Lower lobe of right lung (tissue), 2 donors: ENCODE results near the gene BICD1. TPM values are rescaled to one million over a fixed set of nuclear protein-coding genes. Genes with fewer than 3 reads are reported as not detected.

Experiments
- ATAC-seq, 2 donors: fragments of 200-7000 bp; cut with Tn5 transposase; one replicate each; pipeline ENCODE4 v1.9.1; 2020 to 2022; ENCODE audit warnings: mild to moderate bottlenecking in 2 of 2, moderate library complexity in 2 of 2
- DNase-seq: peaks from one replicate; pipeline ENCODE4 v3.0.0-alpha.2; 2020
- H3K27ac ChIP-seq: fragments of 200-600 bp; one replicate; pipeline ENCODE4 v1.8.0; 2022
- H3K27me3 ChIP-seq: fragments of 200-600 bp; one replicate; pipeline ENCODE4 v1.8.0; 2022; ENCODE audit warnings: low read depth
- H3K36me3 ChIP-seq: fragments of 200-600 bp; one replicate; pipeline ENCODE4 v1.8.0; 2022; ENCODE audit warnings: mild to moderate bottlenecking
- H3K4me1 ChIP-seq: fragments of 200-600 bp; one replicate; pipeline ENCODE4 v1.8.0; 2022
- H3K4me3 ChIP-seq: fragments of 200-600 bp; one replicate; pipeline ENCODE4 v1.8.0; 2022; ENCODE audit warnings: mild to moderate bottlenecking
- H3K9me3 ChIP-seq: fragments of 200-600 bp; one replicate; pipeline ENCODE4 v1.8.0; 2022
- CTCF ChIP-seq: fragments of 200-600 bp; IDR thresholded peaks from one replicate; pipeline ENCODE4 v1.8.0; 2022; ENCODE audit warnings: antibody characterized with exemption, mild to moderate bottlenecking
- intact Hi-C: fragments of 100-400 bp; cut with DNase I; formaldehyde crosslinking; loops from one replicate; pipeline ENCODE4 v1.11.0; 2022
- total RNA-seq: library from RNA; stranded (reverse); fragmentation: NEBNext Ultra II Directional; extraction: Animal tissue kit (Norgen Biotek cat#: 25700); gene quantifications from one replicate; pipeline ENCODE4 v1.2.1, GENCODE V29; 2021
- donor health status: DM: no; HTN: yes; CAD: no; lungs with severe emphysema.

The BICD1 gene
- total RNA-seq, 1 donor from 2014 or later, result 11.0 TPM

GRCh38 chr12:32159381-32159780 is 52.7 kb downstream of the BICD1 start:
- Histone ChIP-seq H3K4me1 (no peaks in the 10 kb centered on the region), H3K36me3 (no peaks in the 10 kb centered on the region), H3K9me3 (no peaks in the 10 kb centered on the region), H3K4me3 (no peak overlapping the region), H3K27ac (no peak overlapping the region), H3K27me3 (no peaks in the 10 kb centered on the region)
- no peak for DNase-seq
- intact Hi-C loops, result no loop called here
- ATAC-seq, result no peak
- no peak for TF ChIP-seq CTCF

GRCh38 chr12:32159925-32160324 is 53.3 kb downstream of the BICD1 start:
- no peaks in the 10 kb centered on the region for H3K4me1 ChIP-seq
- H3K36me3 ChIP-seq, result no peaks in the 10 kb centered on the region
- no peak for ATAC-seq
- H3K4me3 ChIP-seq, result no peak overlapping the region
- no peak overlapping the region for H3K27ac ChIP-seq
- DNase-seq, result no peak
- no peaks in the 10 kb centered on the region for H3K9me3 ChIP-seq
- TF ChIP-seq CTCF, result no peak
- intact Hi-C loops, result no loop called here
- no peaks in the 10 kb centered on the region for H3K27me3 ChIP-seq

- no peaks in the 10 kb centered on the region for H3K9me3 ChIP-seq
- H3K36me3 ChIP-seq, result no peaks in the 10 kb centered on the region
- TF ChIP-seq CTCF, result no peak
- H3K27me3 ChIP-seq, result no peaks in the 10 kb centered on the region
- no peak for ATAC-seq
- intact Hi-C loops, result no loop called here
- no peak for DNase-seq
- no peak overlapping the region for H3K27ac ChIP-seq
- no peaks in the 10 kb centered on the region for H3K4me1 ChIP-seq
- no peak overlapping the region for H3K4me3 ChIP-seq
Measured at GRCh38 chr12:32161058-32161457, 54.4 kb downstream of the BICD1 start.

- ATAC-seq (no peak), DNase-seq (no peak)
- H3K4me1 ChIP-seq, result no peaks in the 10 kb centered on the region
- no peak overlapping the region for H3K27ac ChIP-seq
- no peak overlapping the region for H3K4me3 ChIP-seq
- H3K27me3 ChIP-seq, result no peaks in the 10 kb centered on the region
- intact Hi-C loops, result no loop called here
- H3K9me3 ChIP-seq, result no peaks in the 10 kb centered on the region
- H3K36me3 ChIP-seq, result no peaks in the 10 kb centered on the region
- TF ChIP-seq CTCF, result no peak
Measured at GRCh38 chr12:32163596-32163995, 56.9 kb downstream of the BICD1 start.

GRCh38 chr12:32166510-32166909 is 59.9 kb downstream of the BICD1 start:
- Histone ChIP-seq H3K9me3 (no peaks in the 10 kb centered on the region), H3K4me1 (no peaks in the 10 kb centered on the region), H3K27me3 (no peaks in the 10 kb centered on the region), H3K4me3 (no peak overlapping the region), H3K36me3 (no peaks in the 10 kb centered on the region), H3K27ac (no peak overlapping the region)
- intact Hi-C loops, result no loop called here
- TF ChIP-seq CTCF, result no peak
- DNase-seq (no peak), ATAC-seq (no peak)

- no peak for DNase-seq
- no peaks in the 10 kb centered on the region for H3K4me1 ChIP-seq
- no peak for ATAC-seq
- no peak overlapping the region for H3K27ac ChIP-seq
- no peak for TF ChIP-seq CTCF
- intact Hi-C loops, result no loop called here
- no peaks in the 10 kb centered on the region for H3K27me3 ChIP-seq
- H3K9me3 ChIP-seq, result no peaks in the 10 kb centered on the region
- H3K4me3 ChIP-seq, result no peak overlapping the region
- no peaks in the 10 kb centered on the region for H3K36me3 ChIP-seq
Measured at GRCh38 chr12:32170437-32170998, 63.9 kb downstream of the BICD1 start.
